ENCODE results near the gene MMP12.

DNA sequence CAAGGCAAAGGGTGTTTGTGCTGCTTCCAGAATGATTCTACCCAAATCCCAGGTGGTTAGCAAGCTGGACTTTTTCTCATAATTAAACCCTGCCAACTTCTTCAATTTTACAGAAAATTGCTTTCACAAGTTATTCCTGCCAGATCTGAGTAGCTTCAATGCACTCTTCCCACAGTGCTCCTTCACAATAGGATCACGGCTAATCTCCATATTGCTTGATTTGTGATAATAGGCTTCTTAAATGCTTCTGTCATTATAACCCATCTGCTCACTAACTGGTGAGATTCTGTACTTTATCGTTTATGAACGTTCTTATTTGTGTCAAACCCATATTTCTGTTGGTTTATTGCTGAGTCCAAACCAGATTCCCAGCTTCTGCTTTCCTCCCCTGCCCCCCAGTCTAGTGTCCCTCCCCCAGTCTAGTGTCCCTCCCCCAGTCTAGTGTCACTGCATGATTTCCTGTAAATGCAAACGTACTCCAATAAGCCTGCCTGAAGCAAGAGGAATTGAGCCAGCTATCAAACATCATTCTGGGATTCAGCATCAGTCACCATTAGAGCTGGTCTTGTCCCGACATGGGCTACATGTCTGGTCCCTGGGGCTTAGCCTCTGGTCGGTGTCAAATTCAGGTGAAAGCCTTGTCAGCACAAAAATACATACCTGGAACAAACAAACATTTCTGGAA is 45.3 kb downstream of the MMP12 start:
- TF ChIP-seq CTCF (IDR thresholded peaks at IDR 0.05) (no peak), POLR2A (IDR thresholded peaks at IDR 0.05) (no peak)

Measured in tibial nerve (tissue), 3 donors.